Measurements from ENCODE around the gene BICDL2.
"Not testable (repeated sequence)": the region's sequence is repeated elsewhere in the genome, so short reads cannot be mapped to it uniquely, and the experiment has no call there.

The BICDL2 gene

GRCh38 chr16:3036726-3037315 lies at the start of gene BICDL2:
Gene BICDL2, minus strand, starts transcription at chr16:3036944. Its CDS starts 1,448 bp downstream, at chr16:3035496.
- FAIRE-seq: no peak

DNA sequence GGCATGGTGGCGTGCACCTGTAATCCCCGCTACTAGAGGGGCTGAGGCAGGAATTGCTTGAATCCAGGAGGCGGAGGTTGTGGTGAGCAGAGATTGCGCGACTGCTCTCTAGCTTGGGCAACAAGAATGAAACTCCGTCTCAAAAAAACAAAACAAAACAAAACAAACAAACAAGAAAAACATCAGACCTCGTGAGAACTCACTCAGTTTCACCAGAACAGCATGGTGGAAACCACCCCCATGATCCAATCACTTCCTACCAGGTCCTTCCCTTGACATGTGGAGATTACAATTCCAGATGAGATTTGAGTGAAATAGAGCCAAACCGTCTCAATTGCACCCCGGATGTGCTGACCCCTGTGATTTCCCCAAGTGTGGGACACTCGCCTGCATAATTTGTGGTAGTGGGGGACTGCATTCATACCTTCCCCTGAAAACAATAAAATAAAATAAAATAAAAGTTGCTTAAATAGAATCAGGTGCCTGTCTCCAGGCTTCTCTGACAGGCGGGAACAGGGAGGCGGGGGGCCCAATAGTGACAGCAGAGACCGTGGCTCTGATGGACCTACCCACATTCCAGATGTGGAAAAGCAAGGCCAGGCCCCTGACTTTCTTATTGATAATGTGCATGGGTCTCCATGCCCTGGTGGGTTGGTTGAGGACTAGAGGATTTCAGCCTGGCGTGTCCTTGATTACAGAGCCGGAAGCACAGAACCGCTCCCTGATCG lies 49.3 kb upstream of the BICDL2 start:
- FAIRE-seq: no peak

DNA sequence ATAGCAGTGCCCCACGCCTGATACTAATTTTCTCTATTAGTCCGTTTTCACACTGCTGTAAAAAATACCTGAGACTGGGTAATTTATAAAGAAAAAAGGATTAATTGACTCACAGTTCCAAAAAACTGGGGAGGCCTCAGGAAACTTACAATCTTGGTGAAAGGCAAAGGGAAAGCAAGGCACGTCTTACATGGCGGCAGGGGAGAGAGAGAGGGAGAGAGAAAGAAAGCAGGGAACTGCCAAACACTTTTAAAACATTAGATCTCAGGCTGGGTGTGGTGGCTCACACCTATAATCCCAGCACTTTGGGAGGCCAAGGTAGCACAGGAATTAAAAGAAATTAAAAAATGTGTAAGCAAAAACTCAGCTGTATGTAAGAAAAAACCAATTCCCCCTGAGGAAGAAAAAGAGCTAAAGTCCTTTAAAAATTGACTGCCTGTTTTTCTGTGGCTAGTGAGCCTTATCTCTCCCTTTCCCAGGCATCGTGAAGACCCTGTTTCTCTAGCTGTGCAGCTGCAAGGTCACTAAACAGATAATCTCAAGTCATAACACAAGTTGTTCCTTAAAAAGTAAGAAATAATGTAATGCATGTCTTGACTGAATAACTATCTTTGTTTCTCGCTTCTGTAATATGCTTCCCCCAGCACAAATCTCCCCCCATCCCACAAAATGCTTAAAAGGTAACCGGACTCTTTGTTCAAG lies 48.4 kb upstream of the BICDL2 start:
- FAIRE-seq: no peak

DNA sequence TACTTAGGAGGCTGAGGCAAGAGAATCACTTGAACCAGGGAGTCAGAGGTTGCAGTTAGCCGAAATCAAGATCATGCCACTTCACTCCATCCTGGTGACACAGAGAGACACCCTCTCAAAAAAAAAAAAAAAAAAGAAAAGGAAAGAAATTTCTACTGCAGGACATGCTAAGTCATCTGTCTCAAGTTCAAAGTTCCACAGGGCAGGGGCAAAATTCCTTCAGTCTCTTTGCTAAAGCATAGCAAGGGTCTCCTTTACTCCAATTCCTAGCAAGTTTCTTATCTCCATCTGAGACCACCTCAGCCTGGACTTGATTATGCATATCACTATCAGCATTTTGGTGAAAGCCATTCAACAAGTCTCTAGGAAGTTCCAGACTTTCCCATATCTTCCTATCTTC lies 47.7 kb upstream of the BICDL2 start:
- no peak for FAIRE-seq

DNA sequence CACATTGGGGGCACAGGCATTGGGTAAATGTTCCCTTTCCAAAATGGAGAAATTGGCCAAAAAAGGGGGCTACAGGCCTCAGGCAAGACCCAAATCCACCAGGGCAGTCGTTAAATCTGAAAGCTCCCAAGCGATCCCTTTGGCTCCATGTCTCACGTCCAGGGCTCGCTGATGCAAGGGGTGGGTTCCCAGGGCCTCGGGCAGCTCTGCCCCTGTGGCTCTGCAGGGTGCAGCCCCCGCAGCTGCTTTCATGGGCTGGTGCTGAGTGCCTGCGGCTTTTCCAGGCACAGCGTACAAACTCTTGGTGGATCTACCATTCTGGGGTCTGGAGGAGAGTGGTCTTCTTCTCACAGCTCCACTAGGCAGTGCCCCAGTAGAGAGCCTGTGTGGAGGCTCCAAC lies 46.7 kb upstream of the BICDL2 start:
- FAIRE-seq: not testable (repeated sequence)

- FAIRE-seq: not testable (repeated sequence)
These were observed 45.2 kb upstream of the BICDL2 start for GRCh38 chr16:3081957-3082356.

GRCh38 chr16:3080024-3080423 lies 43.3 kb upstream of the BICDL2 start:
- FAIRE-seq: no peak

GRCh38 chr16:3076577-3076976 lies 39.8 kb upstream of the BICDL2 start:
- FAIRE-seq: no peak

- not testable (repeated sequence) for FAIRE-seq
These were observed 39.2 kb upstream of the BICDL2 start for GRCh38 chr16:3075946-3076345.

GRCh38 chr16:3075523-3075915 lies 38.8 kb upstream of the BICDL2 start:
- FAIRE-seq: no peak

DNA sequence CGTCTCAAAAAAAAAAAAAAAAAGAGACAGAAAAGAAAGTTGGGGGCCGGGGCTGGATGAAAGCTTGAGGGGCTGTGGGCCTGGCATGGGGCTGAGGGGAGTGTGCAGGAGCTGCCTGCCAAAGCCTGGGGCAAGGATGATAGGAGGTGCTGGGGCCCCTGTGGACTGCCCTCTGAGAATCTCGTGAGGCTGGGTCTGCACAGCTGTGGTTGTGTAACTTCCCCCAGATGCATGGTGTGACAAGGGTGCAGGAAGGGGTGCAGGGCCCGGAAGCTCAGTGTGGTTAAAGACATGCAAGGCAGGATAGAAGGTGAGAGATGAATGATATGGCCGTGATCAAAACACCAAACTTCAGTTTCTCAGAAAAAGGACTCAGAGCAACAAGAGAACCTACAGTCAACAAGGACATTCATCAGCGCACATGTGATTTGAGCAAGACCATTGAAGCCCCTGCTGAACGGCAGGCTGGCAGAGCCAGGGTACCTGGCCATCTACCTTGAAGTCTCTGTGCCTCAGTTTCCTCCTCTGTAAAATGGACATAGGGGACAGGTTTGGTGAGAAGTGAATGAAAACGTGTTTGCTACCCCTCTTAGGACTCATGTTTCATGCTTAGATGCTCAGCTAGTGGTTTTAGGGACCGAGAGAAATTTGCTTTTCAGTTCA lies 38.2 kb upstream of the BICDL2 start:
- FAIRE-seq: no peak

- no peak for FAIRE-seq
These were observed 36.7 kb upstream of the BICDL2 start for GRCh38 chr16:3073448-3073847.

- FAIRE-seq: not testable (repeated sequence)
These were observed 36.0 kb upstream of the BICDL2 start for GRCh38 chr16:3072576-3073263.

DNA sequence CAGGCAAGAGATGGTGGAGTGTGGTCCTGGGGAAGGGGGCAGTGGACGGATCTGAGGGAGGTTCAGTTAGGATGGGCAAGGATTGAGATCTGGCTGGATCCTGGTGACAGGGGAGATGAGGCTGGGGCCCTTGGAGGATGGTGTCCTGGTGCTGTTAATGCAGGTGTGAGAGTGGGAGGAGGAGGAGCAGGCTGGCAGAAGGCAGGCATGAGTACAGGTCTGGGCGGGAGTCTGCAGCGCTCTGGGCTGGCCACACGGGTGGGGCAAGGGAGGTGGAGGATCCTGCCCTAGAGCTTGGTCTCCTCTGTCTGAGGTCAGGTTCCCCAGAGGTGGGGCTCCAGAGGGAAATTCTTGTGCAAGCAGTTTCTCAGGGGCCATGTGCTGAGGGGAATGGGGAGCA lies 35.4 kb upstream of the BICDL2 start:
- FAIRE-seq: not testable (repeated sequence)

DNA sequence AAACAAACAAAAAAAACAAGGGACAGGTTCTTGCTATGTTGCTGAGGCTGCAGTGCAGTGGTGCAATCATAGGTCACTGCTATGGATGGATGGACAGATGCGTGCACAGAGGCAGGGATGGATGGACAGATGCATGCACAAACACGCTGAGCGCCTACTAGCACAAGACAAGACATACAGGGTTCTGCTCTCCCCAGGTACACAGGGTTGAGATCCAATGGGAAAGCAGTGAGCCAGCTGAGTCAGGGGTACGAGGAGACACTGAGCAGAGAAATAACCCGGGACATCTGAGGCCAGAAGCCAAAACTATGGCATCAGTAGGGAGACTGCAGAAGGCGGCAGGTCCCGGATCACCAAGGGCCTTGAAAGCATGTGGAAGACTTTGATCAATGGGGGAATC lies 34.9 kb upstream of the BICDL2 start:
- FAIRE-seq: no peak

GRCh38 chr16:3070608-3071111 lies 33.9 kb upstream of the BICDL2 start:
- FAIRE-seq: no peak

DNA sequence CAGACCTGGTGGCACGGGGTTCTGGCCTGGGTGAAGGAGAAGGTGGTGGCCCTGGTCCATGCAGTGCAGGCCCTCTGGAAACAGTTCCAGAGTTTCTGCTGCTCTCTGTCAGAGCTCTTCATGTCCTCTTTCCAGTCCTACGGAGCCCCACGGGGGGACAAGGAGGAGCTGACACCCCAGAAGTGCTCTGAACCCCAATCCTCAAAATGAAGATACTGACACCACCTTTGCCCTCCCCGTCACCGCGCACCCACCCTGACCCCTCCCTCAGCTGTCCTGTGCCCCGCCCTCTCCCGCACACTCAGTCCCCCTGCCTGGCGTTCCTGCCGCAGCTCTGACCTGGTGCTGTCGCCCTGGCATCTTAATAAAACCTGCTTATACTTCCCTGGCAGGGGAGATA lies 32.4 kb upstream of the BICDL2 start:
- FAIRE-seq: not testable (repeated sequence)

- no peak for FAIRE-seq
These were observed 31.7 kb upstream of the BICDL2 start for GRCh38 chr16:3068487-3068886.

DNA sequence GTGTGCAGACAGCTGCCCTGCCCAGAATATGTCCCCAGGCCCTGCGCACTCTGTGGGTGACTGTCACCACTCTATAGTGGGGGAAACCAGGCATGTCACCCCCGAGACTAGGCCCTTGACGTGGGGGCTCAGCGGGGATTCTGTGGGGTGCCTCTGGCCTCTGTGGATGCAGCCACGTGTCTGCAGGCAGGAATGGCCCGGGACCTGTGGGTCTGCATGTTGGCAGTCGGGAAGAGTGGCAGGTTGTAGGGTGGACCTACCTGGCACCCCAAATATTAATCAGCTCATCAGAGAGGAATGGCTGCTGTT lies 29.6 kb upstream of the BICDL2 start:
- FAIRE-seq: no peak

DNA sequence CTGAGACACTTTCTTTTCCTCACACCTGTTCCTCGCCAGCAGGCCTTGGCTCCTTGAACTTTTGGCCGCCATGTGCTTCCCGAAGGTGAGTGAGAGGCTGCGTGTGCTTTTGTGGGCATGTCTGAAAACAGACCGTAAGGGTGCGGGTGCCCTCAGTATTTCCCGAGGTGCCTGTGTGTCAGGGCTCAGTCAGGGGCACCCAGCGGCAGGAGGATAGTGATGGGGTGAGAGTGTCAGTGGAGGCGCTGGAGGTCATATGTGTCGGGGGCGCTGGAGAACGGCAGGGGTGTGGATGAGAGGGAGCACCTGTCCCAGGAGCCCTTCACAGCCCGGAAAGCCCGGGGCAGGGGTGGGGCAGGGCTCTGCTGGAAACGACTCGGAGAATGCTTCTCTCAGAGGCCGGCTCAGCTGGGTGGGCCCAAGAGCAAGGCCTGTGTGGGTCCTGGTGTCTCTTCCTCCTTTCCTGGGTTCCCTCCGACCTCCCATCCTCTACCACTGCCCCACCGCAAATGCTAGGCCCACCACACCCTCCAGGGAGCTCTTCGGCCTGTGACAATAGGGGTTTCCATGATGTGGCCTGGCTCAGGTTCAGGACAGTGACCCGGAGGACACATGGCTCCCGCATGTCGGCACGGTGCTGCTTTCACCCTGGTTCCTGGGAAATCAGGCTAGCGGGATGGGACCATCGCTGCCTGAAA lies 29.1 kb upstream of the BICDL2 start:
- FAIRE-seq: no peak

DNA sequence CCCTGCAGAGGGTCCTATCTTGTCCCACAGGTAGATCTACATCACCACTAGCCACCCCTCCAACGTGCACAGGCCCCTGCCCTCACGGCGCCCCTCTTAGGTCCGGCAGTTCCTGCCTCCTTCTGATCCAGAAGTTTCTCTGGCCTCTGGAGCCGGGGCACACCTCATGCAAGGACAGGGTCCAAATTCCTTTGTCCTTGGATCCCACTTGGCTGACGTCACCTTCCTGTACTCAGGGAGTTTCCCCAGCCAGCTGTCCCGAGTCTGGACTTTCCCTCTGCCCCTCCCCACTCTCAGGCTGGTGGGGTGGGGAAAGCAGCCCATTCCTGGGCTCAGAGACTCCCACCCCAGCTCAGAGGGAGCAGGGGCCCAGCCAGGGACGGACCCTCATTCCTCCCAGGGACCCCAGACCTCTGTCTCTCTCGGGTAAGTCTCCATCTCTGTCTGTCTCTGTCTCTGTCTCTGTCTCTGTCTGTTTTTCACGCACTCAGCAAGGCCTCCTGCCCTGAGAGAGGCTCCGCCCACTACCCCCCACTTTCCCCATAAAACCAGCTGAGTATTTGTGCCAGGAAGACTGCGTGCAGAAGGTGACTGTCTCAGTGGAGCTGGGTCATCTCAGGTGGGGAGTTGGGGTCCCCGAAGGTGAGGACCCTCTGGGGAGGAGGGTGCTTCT lies 28.5 kb upstream of the BICDL2 start, which contains the start of gene IL32:
Gene IL32 (plus strand): TSS at position 572 of the 673 bp plus-strand sequence. CDS start 172 bp downstream, outside the sequence.
- FAIRE-seq: no peak
